HG02623 (cell line): ENCODE data around the gene CMBL.
"Not testable (repeated sequence)": the region's sequence is repeated elsewhere in the genome, so short reads cannot be mapped to it uniquely, and the experiment has no call there.

Experiments
- ATAC-seq: cut with Tn5 transposase; IDR thresholded peaks from one replicate; pipeline ENCODE4 v1.9.1; 2021; ENCODE audit warnings: moderate library complexity; ENCODE audit not compliant: unreplicated experiment

CMBL gene

DNA sequence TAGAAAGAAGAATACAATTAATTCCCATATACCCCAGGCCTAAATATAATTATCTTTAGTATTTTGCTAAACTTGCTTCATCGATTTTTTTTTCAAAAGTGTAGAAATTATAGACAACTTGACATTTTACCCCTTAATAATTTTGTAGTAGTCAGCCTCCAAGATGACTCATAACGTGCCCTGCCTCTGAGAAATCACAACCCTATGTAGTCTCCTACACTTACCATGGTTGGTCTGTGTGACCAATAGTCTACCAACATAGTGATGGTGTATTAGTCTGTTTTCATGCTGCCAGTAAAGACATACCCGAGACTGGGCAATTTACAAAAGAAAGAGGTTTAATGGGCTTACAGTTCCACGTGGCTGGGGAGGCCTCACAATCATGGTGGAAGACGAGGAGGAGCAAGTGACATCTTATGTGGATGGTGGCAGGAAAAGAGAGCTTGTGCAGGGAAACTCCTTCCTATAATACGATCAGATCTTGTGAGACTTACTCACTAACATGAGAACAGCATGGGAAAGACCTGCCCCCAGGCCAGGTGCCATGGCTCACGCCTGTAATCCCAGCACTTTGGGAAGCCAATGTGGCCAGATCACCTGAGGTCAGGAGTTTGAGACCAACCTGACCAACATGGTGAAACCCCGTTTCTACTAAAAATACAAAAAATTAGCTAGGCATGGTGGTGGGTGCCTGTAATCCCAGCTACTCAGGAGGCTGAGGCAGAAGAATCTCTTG is 3.3 kb upstream of the CMBL start:
- not testable (repeated sequence) for ATAC-seq

DNA sequence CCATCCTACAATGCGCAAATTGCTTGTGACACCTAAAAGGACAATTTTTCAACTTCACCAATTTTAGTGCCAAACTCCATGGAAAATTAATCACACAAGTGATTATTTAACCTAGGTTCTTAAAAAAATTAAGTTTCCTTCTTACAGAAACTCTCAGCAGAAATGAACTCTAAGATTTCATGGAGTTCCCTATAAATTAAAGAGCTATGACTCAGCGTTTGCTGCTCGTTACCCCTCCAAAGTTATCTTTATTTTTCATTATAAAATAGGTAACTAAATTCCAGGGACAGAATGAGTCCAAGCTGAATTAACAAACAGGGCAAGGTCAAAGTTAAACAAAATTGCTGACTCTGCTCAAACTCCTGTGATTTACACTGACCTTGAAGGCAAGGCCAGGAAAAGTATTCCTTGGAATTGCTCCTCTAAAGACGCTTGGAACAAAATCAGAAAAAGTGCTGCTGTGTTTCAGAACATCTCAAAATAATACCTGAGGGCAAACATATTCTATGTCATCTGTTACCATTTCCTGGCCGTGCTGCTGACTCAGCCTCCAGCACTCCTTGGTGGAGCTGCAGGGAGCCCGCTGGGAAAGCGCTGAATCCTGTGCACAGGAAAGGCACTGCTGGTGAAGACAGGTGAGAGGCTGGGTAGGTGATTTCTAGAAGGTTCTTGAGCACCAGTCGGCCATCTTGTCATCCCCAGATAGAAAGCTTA is 2.5 kb upstream of the CMBL start:
- ATAC-seq: no peak

DNA sequence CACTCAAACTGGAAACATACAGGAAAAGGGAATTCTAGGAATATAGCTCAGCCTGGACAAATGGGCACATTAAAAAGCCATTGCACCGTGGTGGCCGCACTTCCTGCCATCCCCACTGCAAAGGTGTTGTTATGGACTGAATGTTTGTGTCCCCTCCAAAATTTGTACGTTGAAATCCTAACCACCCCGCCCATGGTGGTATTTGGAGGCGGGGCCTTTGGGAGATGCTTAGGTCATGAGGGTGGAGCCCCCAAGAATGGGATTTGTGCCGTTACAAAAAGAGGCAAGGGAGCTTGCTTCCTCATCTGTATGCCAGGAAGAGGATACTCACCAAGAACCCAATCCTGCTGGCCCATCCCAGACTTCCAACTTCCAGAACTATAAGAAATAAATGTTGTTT is 1.1 kb upstream of the CMBL start:
- ATAC-seq: no peak

DNA sequence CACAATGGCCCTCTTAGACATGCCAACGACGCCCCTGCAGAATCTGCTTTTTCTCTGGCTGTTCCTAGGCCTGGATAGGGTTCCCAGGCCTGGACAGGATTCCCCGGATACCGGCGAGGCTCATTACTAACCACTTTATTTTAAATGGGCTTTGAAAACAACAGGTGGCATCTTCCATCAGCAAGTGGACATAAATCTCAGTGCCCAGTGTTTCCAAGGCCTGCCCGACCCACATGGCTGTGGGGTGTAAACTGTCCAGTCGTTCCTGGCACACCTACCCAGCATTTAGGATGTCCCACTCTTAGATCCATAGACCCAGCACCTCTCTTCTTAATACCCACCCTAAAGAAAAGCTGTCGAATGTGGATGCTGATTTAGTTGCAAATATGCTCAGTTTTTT is 896 bp downstream of the CMBL start:
- no peak for ATAC-seq

DNA sequence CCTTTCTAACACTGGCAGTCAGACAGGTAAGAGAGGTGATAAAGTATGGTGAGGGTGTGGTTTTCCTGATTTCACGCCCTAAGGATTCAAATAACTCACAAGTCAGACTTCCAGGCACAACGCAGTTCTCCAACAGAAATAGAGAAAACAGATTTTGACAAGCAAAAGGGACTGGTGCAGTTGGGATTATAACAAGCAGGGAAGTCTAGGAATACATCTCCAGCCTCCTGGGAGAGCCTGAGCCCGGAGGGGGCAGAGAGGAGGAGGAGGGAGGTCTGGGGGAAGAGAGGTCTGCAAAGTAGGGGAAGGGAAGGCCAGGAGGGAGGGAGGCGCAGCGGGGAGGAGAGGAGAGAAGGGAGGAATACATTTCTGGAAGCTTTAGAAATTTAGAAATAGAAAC is 1.6 kb downstream of the CMBL start:
- ATAC-seq: no peak

DNA sequence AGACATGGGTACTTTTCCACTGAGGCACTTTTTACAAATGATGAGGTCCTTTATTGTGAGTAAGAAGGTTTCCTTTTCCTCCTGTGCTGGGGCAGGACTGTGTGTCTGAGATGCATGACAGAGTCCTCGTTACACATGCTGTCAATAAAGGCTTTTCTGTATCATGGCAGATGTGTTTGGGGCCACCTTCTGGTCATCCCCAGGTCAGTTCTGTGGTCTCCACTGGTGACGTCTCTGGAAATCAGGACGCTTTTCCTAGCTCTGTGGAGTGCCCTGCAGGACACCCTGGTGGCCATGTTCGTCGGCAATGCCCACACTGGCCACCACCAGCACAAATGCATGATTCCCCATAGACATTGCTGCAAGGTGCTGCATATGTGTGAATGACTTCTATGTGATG is 2.8 kb downstream of the CMBL start:
- ATAC-seq: no peak

DNA sequence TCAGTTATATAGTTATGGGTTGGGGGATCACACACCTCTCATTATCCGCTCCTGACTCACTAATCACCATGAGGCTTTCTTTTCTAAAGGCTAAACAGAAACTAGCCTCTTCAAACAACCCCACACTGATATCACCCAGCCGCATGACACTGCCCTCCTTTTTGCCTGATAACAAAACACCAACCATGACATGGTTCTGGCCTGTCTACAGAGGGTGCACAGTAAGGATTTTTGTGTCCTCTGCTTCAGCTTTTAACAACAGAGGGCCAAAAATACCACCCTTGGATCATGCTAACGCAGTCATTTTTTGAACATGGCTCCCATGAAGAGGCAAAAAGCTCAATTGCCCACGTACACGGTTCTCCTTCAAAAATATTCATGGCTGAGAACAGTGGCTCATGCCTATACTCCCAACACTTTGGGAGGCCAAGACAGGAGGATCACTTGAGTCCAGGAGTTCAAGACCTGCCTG is 4.0 kb downstream of the CMBL start:
- ATAC-seq: no peak

DNA sequence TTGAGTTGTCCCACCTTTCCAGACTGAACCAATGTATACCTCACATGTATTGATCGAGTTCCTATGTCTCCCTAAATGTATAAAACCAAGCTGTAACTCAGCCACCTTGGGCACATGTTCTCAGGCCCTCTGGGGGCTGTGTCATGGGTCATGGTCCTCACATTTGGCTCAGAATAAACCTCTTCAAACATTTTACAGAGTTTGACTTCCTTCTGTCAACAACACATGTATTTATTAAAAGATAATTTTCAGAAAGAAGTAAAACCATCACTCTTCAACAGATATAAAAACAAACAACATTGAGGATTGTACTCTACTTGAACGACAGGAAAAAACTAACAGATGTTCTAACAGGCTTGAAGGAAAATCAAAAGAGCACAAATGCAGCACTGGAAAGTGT is 4.5 kb downstream of the CMBL start:
- ATAC-seq: no peak

DNA sequence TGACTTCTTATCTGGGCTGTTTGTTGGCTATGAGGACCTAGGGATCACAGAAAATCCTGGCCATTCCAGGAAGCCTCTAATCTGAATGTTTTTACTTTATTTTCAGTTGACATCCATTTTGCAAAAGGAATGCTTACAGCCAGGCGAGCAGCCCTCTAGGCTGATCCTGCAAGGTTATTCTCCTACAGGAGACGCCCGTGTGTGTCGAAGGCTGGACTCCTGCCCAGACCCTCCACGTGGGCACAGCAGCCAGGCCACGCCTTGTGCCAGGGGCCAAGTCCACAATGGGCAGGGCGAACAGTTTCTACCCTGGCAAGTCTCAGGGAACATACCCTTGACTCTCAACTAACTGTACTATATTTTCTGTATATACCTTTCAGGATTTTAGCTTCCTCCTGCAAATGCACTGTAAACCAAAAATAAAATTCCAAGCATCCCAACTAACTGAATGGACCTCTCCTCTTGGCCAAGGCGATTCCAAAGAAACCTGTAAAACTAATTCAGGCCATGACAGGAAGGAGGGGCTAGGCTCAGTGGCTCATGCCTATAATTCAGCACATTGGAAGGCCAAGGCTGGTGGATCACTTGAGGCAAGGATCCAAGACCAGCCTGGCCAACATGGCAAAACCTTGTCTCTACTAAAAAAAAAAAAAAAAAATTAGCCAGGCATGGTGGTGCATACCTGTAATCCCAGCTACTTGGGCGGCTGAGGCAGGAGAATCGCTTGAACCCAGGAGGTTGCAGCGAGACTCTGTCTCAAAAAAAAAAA is 5.7 kb downstream of the CMBL start:
- no peak for ATAC-seq

DNA sequence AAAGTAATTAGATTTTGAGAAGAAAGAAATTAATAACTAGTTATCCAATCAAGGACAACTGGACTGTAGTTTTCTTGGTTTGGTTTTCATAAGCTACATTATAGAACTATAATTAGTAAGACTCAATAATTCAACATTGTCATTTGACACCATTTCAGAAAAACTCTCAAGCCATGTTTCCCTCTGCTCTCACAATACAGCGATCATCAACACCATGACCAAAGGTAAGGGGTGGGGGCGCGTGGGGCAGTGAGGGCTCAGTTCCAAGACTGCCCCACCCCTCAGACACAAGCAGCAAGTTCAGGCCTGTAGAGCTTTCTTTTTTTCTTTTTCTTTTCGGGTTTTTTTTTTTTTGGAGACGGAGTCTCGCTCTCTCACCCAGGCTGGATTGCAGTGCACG is 6.4 kb downstream of the CMBL start:
- ATAC-seq: no peak

DNA sequence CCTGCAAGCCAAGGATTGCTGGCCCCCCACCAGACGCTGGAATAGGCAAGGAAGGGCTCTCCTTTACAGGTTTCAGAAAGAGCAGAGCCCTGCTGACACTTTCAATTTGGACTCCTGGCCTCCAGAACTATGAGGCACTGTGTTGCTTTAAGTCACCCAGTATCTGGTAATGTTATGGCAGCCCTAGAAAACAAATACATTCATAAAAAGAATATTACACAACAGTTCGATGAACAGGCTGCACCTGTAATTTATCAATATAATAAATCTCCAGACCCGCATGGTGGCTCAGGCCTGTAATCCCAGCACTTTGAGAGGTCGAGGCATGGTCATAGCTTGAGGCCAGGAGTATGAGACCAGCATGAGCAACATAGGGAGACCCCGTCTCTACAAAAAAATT is 7.5 kb downstream of the CMBL start:
- no peak for ATAC-seq

DNA sequence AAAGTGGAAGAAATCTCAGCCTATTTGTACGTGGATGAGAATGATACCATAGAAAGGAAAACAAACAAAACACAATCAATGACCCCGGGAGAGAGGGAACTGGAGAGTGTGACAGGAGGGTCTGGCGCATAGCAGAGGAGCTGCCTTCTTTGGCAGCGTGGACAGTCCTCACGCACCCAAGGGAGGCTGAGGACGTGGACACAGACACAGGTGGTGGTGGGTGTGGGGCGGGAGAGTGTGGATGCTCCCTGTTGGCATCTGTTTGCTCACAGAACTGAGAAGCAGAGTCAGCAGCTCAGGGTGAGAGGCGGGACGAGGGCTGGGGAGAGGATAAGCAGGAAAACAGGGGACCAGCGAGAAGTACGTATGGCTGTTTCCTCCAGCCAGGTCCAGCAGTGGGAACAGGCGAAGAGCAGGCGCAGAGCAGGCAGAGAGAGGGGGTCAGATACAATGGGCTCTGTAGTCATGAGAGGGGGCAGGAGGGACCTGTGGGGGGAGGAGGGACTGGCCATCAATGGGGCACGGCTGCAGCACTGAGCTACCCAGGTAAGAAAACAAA is 10.0 kb downstream of the CMBL start:
- no peak for ATAC-seq

DNA sequence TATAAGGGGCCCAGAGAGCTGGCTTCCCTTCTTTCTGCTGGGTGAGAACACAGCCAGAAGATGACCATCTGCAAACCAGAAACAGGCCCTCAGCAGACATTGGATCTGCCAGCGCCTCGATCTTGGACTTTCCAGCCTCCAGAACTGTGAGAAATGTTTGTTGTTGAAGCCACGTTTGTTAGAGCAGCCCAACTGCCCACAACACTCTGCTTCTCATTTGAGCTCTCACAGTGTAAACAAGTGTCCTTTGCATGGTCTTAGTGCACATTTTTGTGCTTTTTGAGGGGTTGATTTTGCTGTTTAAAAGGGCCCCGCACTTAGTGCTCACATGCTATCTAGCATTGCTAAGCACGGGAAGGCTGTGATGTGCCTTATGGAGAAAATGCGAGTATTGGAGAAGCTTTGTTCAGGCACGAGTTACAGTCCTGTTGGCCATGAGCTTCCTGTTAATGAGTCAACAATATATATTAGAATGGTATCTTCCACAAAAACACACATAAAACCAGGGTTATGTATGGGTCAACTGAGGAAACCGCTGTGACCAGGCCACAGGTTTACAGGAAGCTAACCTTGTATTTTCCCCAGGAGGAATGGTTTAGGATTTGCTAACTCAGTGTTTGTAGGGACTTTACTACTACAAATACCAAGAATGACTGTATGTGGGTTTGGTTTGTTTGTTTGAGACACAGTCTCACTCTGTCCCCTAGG is 11.9 kb downstream of the CMBL start:
- no peak for ATAC-seq

DNA sequence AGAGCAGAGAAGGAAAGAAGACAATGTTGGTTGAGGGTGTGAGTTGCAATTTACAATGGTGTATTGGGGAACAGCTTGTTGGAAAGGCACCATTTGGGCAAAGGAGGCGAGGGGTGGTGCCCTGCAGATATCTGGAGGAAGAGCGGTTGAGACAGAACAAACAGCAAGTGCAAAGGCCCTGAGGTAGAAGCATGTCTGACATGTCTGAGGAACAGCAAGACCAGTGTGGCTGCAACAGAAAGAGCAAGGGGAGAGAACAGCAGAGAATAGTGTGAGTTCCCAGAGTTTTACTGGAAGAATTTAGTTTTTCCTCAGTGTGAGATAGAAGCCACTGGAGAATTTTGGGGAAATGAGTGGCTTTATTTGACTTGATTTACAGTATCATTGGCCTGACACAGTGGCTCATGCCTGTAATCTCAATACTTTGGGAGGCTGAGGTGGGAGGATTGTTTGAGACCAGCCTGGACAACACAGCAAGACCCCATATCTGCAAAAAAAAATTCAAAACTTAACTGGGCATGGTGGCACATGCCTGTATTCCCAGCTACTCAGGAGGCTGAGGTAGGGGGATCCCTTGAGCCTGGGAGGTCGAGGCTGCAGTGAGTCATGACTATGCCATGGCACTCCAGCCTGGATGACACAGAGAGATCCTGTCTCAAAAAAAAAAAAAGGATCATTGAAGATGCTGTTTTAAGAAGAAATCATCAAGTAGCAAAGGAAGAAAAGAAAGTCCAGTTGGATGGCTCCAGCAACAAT is 13.6 kb downstream of the CMBL start:
- ATAC-seq: no peak

DNA sequence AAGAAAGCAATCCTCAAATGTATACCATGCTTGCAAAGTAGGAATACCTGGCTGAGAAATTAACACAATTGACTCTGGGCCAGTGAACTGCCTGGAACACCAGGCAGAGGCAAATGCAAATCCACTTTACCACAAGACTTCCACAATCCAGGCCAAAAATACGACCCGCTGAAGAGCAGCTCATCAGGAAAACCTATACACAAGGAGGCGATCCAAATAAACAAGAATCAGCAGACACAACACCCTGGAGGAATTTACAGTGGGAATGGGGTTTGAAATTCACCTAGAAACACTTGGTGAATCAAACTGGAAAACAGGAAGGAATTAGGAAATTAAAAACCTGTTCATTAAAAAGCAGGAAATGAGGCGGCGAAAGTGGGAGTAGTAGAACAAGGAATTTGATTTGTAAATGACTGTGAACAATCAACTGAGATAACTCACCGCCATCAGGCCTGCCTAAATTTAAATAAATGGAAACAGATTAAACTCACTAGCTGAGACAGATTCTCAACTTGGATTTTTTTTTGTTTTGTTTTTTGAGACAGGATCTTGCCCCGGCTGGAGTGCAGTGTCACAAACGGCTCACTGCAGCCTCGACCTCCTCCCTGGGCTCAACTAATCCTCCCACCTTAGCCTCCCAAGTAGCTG is 15.9 kb downstream of the CMBL start:
- ATAC-seq: no peak

DNA sequence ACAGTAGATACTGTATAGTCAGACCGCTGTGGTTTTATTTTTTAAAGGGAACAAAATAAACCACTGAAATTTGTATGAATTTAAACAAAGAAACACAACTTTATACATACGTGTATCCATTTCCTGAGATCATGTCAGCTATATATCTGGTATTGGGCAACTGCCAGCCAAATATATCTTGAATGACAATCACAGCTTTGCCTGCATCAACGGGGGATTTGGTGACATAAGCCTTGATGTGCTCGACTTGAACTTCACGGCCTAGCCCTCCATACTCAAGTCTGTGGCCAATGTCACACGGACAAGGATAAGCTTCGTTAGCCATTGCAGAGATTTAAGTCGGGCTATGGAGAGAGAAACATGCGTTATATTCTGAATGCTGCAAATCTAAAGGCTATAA is 17.3 kb downstream of the CMBL start:
- no peak for ATAC-seq

DNA sequence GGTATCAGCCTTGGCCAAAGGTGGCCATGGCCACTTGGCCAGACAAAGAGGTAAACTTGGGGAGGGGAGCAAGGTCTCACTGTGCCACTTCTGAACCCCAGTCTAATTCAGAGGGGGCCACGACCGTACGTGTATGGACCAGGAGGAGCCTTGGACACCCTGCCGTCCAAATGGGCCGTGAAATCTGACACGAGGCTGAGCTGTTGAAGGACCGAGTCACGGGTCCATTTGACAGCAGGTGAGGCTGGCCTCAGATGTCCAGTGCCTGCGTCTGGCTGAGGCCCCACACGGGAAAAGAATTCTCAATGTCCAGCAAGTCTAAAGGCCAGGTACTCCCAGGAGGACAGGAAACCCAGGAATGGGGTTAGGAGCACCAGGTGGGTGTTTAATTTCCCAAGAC is 17.7 kb downstream of the CMBL start:
- no peak for ATAC-seq

DNA sequence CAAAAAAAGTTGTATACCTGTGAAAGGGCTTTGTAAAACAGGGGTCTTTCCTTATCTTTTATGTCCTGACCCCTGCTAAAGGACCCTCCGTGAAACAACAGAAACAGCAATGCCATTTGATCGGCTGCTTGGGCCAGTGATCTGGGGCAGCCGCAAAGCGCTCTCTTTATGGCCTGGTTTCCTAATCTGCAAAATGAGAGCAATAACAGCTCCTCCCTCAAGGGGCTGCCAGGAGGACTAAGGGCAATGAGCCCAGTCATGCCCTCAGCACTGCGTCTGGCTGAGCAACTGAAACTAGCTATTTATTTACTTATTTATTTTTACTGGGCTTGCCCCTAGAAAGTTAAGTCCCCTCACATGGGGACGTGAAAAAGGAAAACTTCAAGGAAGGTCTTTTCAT is 18.3 kb downstream of the CMBL start:
- no peak for ATAC-seq

DNA sequence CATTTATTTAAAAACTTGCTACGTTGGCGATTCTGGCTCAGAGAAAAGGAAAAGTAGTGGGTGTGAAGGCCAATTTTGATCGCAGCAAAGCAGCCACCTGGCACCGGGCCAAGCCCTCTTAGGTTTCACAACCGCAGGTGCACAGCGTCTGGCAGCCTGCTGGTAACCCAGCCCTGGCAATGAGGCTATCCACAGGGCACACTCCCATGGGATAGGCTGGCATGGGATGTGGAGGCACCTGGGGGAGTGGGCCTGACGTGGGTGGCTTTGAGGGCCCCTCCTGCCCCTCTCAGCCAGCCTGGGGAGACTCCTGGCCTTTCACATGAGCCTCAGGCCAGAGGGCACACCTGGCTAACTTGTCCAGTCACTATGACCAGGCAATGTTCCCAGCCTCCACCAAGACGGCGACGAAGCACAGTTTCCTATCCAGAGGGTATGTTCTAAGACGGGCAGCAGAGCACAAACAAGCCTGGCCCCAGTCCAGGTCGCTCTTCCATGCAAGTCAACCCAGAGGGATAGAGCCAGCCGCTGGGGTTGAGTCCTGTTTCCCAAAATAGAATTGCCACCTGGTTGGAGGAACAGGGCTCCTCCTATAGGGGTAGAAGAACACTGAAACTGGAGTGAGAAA is 19.0 kb downstream of the CMBL start:
- peak; percentile 54 for ATAC-seq
